GM12892 (cell line): Measurements from ENCODE around the gene F3.

Experiments
- DNase-seq: peaks from one replicate; pipeline ENCODE4 v3.0.0; 2011; ENCODE audit not compliant: insufficient read length
- FAIRE-seq: peaks from 2 replicates; lab custom pipeline; 2011; peaks lifted over from hg19 to GRCh38; lab: Jason Lieb, UNC
- POLR2A ChIP-seq: IDR thresholded peaks from 2 replicates; pipeline ENCODE4 v1.6.1; 2011; ENCODE audit warnings: low read depth, low read length, control low read depth
- POLR2AphosphoS5 ChIP-seq: IDR thresholded peaks from 2 replicates; pipeline ENCODE4 v1.6.1; 2011; ENCODE audit warnings: low read depth, low read length, control low read depth
- TAF1 ChIP-seq: IDR thresholded peaks from 2 replicates; pipeline ENCODE4 v1.6.1; 2011; ENCODE audit warnings: low read depth, mild to moderate bottlenecking, control low read depth, low read length, borderline replicate concordance

F3 gene

DNA sequence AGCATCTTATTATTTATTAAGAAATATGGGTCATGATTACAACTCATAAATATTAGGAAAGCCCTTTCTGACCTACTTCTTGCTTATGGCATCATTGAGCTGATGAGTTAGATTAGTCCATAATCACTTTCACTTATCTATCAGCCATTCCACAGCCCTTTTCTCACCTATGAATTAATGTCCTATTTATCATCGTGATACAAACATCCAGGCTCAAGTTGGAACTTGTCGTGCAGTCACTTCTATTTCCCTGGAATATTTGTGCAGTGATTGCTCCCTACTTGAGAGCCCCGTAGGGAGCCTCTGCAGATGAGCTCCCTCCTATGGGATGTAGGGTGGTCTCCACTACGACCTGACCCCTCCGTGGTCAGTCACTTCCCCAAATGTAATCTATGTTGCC, 8.1 kb upstream of the F3 start:
- TF ChIP-seq TAF1, result no peak
- TF ChIP-seq POLR2A, result no peak
- no peak for TF ChIP-seq POLR2AphosphoS5
- no peak for DNase-seq
- FAIRE-seq, result no peak

GRCh38 chr1:94544706-94545490, 3.3 kb upstream of the F3 start:
- FAIRE-seq, result no peak
- DNase-seq, result no peak
- TF ChIP-seq TAF1, result no peak
- TF ChIP-seq POLR2AphosphoS5, result no peak
- TF ChIP-seq POLR2A, result no peak

DNA sequence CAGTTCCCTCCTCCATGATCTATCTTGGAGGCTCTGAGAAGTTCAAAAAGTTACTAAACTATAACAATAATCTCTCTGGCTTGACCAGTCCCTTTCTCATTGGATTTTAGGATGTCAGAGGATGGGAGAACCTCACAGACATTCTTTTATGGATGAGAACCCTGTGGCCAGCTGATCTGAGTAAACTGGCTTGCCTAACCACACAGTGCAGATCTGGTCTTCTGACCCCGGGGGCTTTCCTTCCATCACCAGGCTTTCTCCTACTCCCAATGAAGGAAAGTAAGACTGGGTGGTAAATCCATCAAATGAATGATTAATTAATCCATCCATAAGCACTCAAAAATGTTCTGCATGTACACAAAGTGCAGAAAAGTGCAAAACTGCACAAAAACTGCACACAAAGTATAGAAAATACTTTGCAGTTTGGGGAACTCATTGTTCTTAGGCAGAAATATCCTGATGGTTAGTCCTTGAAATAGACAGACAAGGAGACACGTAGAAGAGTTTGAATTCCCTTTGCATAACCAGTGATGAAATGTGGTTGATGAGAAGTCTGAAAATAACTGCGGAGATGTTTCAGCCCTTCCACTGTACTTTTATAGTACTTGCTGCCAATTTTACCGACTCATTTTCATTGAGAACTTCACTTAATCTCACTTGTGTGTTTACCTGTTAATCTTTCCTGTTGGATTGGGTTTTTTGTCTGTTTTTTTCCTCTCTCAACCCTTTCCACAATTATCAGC, 2.5 kb upstream of the F3 start:
- FAIRE-seq (no peak), DNase-seq (no peak)
- TF ChIP-seq TAF1, result no peak
- no peak for TF ChIP-seq POLR2AphosphoS5
- TF ChIP-seq POLR2A, result no peak

GRCh38 chr1:94543001-94543400, 1.4 kb upstream of the F3 start:
- TF ChIP-seq TAF1 (no peak), POLR2A (no peak), POLR2AphosphoS5 (no peak)
- FAIRE-seq (no peak), DNase-seq (no peak)

- DNase-seq (no peak), FAIRE-seq (no peak)
- no peak for TF ChIP-seq POLR2AphosphoS5
- TF ChIP-seq TAF1, result no peak
- TF ChIP-seq POLR2A, result no peak
Observed at GRCh38 chr1:94542088-94542870, 720 bp upstream of the F3 start.

GRCh38 chr1:94540440-94541245, 916 bp downstream of the F3 start:
- DNase-seq (no peak), FAIRE-seq (no peak)
- TF ChIP-seq TAF1 (no peak), POLR2AphosphoS5 (no peak), POLR2A (no peak)

- TF ChIP-seq POLR2A, result no peak
- no peak for TF ChIP-seq POLR2AphosphoS5
- TF ChIP-seq TAF1, result no peak
- FAIRE-seq (no peak), DNase-seq (no peak)
Observed at GRCh38 chr1:94539496-94539895, 2.1 kb downstream of the F3 start.

DNA sequence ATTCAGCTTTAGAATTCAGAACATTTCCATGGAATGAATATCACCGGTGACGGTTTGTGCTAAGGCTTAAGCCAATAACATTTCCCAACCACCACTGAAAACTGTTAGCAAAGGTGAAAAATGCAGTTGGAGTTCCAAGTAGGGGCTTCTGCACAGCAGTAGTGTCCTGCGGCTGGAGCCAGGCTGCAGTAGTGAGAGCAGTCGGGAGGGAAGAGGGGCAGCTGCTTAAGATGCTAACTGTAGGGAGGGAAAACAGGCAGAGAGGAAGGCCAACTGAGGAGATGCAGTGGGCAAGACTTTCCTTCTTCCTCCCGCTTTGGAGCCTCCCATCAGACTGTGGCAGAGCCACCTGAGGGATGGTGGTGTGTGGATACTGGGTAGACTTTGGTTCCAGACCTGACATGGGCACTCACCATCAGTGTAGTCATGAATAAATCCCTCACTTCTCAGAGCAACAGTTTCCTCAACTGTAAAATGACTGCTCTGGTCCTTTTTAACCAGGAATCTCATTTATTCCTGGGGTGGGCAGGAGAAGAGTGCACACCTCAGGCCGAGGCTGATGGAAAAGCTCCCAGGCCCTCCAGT, 3.2 kb downstream of the F3 start:
- DNase-seq, result no peak
- no peak for FAIRE-seq
- TF ChIP-seq TAF1, result no peak
- no peak for TF ChIP-seq POLR2A
- TF ChIP-seq POLR2AphosphoS5, result no peak

GRCh38 chr1:94537254-94537653, 4.3 kb downstream of the F3 start:
- DNase-seq (no peak), FAIRE-seq (no peak)
- no peak for TF ChIP-seq POLR2AphosphoS5
- TF ChIP-seq POLR2A, result no peak
- no peak for TF ChIP-seq TAF1

GRCh38 chr1:94535879-94536278, 5.7 kb downstream of the F3 start:
- no peak for DNase-seq
- TF ChIP-seq POLR2A, result no peak
- TF ChIP-seq POLR2AphosphoS5, result no peak
- no peak for TF ChIP-seq TAF1
- FAIRE-seq, result no peak

DNA sequence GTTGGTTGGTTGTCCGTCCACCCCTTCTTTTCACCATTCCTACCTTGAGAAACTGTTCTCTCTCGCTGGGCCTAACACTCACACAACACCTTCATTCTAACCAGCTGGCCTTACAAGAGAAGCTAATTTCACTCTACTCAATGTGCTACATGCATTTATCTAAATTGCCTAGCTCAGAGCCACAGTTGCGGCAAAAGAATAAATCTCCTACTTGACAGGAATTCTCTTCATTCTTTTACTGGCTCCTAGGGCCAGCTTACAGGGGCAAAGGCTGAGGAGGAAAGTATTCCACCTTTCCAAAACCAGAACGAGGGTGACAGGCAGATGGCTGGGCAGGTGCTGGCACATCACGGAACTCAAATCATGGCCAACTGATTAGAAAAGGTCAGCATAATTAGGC, 6.5 kb downstream of the F3 start:
- DNase-seq, result no peak
- FAIRE-seq, result no peak
- TF ChIP-seq POLR2AphosphoS5, result no peak
- no peak for TF ChIP-seq POLR2A
